Esophagus squamous epithelium (tissue), 5 donors: ENCODE results near the gene ACVR1B. TPM values are rescaled to one million over a fixed set of nuclear protein-coding genes. Genes with fewer than 3 reads are reported as not detected.

ENCODE experiments used
- DNase-seq: peaks from one replicate; lab custom pipeline; 2025; lab: John Stamatoyannopoulos, UW
- H3K27ac ChIP-seq, 4 donors: fragments of 200-600 bp; sonication (generic); one replicate each; pipeline ENCODE4 v1.5.1; 2016 to 2019; ENCODE audit warnings: mild to moderate bottlenecking in 1 of 4
- H3K27me3 ChIP-seq, 4 donors: fragments of 200-600 bp; sonication (generic); 1 replicate in 3 of 4; 2 replicates in 1 of 4; pipeline versions ENCODE4 v1.5.1 to v1.6.0; 2017 to 2021; ENCODE audit warnings: antibody characterized with exemption in 1 of 4
- H3K36me3 ChIP-seq, 3 donors: fragments of 200-600 bp; sonication (generic); one replicate each; pipeline ENCODE4 v1.5.1; 2016 to 2019
- H3K4me1 ChIP-seq, 3 donors: fragments of 200-600 bp; sonication (generic); one replicate each; pipeline ENCODE4 v1.5.1; 2017 to 2019
- H3K4me3 ChIP-seq, 4 donors: fragments of 200-600 bp; sonication (generic); 1 replicate in 3 of 4; 2 replicates in 1 of 4; pipeline ENCODE4 v1.5.1; 2016 to 2019; ENCODE audit warnings: mild to moderate bottlenecking in 2 of 4, moderate library complexity in 1 of 4
- H3K9me3 ChIP-seq, 3 donors: fragments of 200-600 bp; sonication (generic); one replicate each; pipeline ENCODE4 v1.5.1; 2016 to 2019
- POLR2A ChIP-seq, 4 donors: fragments of 450-650 bp; IDR thresholded peaks; one replicate each; pipeline ENCODE4 v1.6.1; 2017; ENCODE audit warnings: antibody characterized with exemption in 4 of 4, mild to moderate bottlenecking in 4 of 4, moderate library complexity in 3 of 4
- WGBS, 2 donors: methylation state at CpG; one replicate each; pipeline ENCODE4 v1.1.5; 2018; 5-methylcytosine and 5-hydroxymethylcytosine counted together
- intact Hi-C: fragments of 100-400 bp; cut with DNase I; formaldehyde crosslinking; loops from one replicate; pipeline ENCODE4 v1.15.0; 2022
- total RNA-seq, 4 donors: library from RNA; depleted of rRNA; stranded (reverse); fragments of >200 nt; gene quantifications; one replicate each; pipeline ENCODE4 v1.1.0, GENCODE V29; 2016
- TF ChIP-seq, protein P1 (sequence below), 6 experiments: fragments of 450-650 bp in 4 of 6; fragments of 200-600 bp in 2 of 6; sonication (generic) in 2 of 6; IDR thresholded peaks; one replicate each; pipeline ENCODE4 v1.5.1; 2016 to 2019; ENCODE audit warnings: antibody characterized with exemption in 6 of 6, mild to moderate bottlenecking in 4 of 6, moderate library complexity in 4 of 6
- donor health status: DM: yes; HTN: yes; CAD: no.

ACVR1B gene
- total RNA-seq, 4 donors from 2014 or later, result 11.4 to 31.7 (median 16.8) TPM

DNA sequence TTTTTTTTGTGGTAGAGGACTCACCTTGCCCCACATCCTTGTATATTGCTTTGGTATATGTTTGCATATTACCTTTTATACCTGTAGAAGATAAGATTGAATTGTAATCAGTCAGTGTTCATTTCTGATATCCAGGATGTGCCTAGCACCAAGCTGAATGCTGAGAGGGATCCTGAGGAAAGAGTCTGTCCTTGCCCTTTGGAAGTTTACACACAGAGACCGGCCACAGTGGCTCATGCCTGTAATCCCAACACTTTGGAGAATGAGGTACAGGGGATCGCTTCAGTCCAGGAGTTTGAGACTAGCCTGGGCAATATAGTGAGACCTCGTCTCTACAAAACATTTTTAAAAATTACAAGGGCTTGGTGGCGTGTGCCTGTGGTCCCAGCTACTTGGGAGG lies 8.4 kb downstream of the ACVR1B start:
- Histone ChIP-seq H3K27me3 (no peaks in the 10 kb centered on the region), H3K9me3 (no peaks in the 10 kb centered on the region), H3K4me1 (peaks cover 19 to 84% (median 32%) of the 10 kb centered on the region in 3 donors), H3K36me3 (peaks cover 0 to 27% (median 0%) of the 10 kb centered on the region in 3 donors), H3K4me3 (no peak overlapping the region), H3K27ac (no peak overlapping the region)
- intact Hi-C loops, result no loop called here
- TF ChIP-seq POLR2A (IDR thresholded peaks at IDR 0.05), result no peak
- TF ChIP-seq, protein P1, sequence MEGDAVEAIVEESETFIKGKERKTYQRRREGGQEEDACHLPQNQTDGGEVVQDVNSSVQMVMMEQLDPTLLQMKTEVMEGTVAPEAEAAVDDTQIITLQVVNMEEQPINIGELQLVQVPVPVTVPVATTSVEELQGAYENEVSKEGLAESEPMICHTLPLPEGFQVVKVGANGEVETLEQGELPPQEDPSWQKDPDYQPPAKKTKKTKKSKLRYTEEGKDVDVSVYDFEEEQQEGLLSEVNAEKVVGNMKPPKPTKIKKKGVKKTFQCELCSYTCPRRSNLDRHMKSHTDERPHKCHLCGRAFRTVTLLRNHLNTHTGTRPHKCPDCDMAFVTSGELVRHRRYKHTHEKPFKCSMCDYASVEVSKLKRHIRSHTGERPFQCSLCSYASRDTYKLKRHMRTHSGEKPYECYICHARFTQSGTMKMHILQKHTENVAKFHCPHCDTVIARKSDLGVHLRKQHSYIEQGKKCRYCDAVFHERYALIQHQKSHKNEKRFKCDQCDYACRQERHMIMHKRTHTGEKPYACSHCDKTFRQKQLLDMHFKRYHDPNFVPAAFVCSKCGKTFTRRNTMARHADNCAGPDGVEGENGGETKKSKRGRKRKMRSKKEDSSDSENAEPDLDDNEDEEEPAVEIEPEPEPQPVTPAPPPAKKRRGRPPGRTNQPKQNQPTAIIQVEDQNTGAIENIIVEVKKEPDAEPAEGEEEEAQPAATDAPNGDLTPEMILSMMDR (IDR thresholded peaks at IDR 0.05), result no peak
- WGBS, 2 donors, result 87 to 91% methylated on average over 4 of the region's 4 CpGs
- DNase-seq, result no peak

DNA sequence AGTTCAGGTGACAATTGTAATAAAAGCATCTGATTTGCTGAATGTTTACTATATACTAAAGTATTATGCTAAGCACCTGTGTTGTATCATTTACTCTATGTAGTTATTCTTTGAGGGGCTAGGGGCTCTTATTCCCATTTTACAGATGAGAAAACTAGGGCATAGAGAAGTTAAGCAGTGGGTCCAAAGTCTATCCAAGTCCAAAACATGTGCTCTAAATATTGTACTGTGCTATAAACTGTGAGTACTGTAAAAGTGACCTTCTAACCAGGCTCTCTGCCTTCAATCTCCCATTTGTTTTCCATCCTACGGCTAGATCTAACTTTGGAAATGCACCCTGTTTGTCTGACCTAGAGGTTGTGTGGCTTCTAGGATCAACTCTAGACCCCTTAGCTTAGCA lies 9.0 kb downstream of the ACVR1B start:
- Histone ChIP-seq H3K27ac (no peak overlapping the region), H3K4me1 (peaks cover 14 to 78% (median 26%) of the 10 kb centered on the region in 3 donors), H3K4me3 (no peak overlapping the region), H3K27me3 (no peaks in the 10 kb centered on the region), H3K9me3 (no peaks in the 10 kb centered on the region), H3K36me3 (peaks cover 0 to 27% (median 0%) of the 10 kb centered on the region in 3 donors)
- DNase-seq, result no peak
- WGBS, 2 donors, result 81 to 83% methylated on average over 1 of the region's 1 CpG
- intact Hi-C loops, result no loop called here
- TF ChIP-seq POLR2A (IDR thresholded peaks at IDR 0.05), result no peak
- TF ChIP-seq, protein P1 (IDR thresholded peaks at IDR 0.05), result no peak

DNA sequence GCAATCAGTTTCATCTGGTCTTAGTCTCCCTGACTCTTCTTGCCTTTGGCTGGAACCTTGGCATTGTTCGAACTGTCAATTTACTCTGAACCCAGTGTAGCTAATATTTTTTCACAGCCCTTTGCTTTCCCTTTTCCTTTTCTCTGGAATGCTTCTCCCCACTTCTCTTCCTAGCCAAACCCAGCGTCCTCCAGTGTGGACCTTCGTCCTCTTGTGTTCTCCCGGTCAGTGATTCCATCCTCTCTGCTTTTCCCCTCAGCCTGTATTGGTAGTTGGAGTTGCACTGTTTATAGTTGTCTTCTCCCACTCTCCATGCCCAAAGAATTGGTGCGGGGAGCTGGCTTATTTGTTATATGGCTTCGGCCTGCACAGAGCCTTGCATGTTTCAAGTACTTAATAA lies 9.4 kb downstream of the ACVR1B start:
- DNase-seq, result no peak
- Histone ChIP-seq H3K27me3 (no peaks in the 10 kb centered on the region), H3K36me3 (peaks cover 0 to 27% (median 0%) of the 10 kb centered on the region in 3 donors), H3K27ac (peak overlapping the region in 3 of 4 donors; percentile 33 to 72 (median 59)), H3K4me3 (no peak overlapping the region), H3K4me1 (peaks cover 12 to 74% (median 22%) of the 10 kb centered on the region in 3 donors), H3K9me3 (no peaks in the 10 kb centered on the region)
- 86 to 90% methylated on average over 6 of the region's 6 CpGs for WGBS, 2 donors
- intact Hi-C loops, result no loop called here
- TF ChIP-seq POLR2A (IDR thresholded peaks at IDR 0.05), result no peak
- TF ChIP-seq, protein P1 (IDR thresholded peaks at IDR 0.05), result no peak

DNA sequence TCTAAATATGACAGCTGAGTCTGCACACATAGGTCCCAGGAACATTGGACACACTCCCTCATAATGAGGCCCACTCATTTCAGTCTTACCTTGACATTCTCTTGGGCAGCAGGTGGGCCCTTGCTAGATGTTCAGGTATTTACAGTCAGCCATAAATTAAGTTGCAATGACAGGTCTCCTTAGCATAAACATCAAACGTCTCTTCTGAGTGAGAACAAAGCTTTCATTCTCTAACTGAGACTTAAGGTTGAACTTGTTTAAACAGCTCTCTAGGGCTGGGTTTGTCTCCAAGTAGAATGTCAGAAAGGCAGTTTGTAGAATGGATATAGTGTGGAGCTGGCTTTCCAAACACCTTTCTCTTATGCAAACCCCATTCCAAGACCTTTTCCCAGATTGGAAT lies 10.3 kb downstream of the ACVR1B start:
- Histone ChIP-seq H3K27ac (peak overlapping the region; percentile 22 to 72 (median 46)), H3K4me3 (no peak overlapping the region), H3K36me3 (peaks cover 0 to 32% (median 0%) of the 10 kb centered on the region in 3 donors), H3K9me3 (no peaks in the 10 kb centered on the region), H3K27me3 (no peaks in the 10 kb centered on the region), H3K4me1 (peaks cover 12 to 65% (median 22%) of the 10 kb centered on the region in 3 donors)
- no peak for TF ChIP-seq POLR2A (IDR thresholded peaks at IDR 0.05)
- TF ChIP-seq, protein P1 (IDR thresholded peaks at IDR 0.05), result no peak
- WGBS, 2 donors, result 0 to 5% methylated on average over 1 of the region's 1 CpG
- DNase-seq, result no peak
- intact Hi-C loops, result no loop called here

DNA sequence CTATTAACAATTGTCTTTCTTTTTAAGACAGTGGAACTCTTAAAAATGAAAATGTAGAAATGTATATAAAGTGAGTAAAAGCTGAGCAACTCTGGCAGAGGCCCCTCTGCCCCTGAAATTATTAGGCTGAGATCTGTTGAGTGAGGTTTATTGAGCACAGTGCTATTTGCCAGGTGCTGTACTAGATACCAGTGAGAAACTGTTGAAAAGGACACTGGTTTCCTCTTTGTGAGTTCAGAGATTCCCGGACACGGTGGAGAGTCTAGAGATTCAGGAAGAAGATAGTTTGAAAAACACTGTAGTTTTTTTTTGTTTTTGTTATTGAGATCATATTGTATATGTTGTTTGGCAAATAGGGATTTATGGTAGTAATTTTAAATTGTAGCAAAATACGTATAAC lies 11.2 kb downstream of the ACVR1B start:
- no peak for DNase-seq

More for the DNA sequence above, 11.2 kb downstream of the ACVR1B start:
- H3K27me3 ChIP-seq, result no peaks in the 10 kb centered on the region
- H3K4me3 ChIP-seq, result no peak overlapping the region
- H3K4me1 ChIP-seq, result peaks cover 12 to 56% (median 22%) of the 10 kb centered on the region in 3 donors
- peaks cover 0 to 29% (median 0%) of the 10 kb centered on the region in 3 donors for H3K36me3 ChIP-seq
- WGBS, 2 donors, result 58 to 63% methylated on average over 3 of the region's 3 CpGs
- H3K9me3 ChIP-seq, result no peaks in the 10 kb centered on the region
- TF ChIP-seq, protein P1 (IDR thresholded peaks at IDR 0.05), result no peak
- no peak for TF ChIP-seq POLR2A (IDR thresholded peaks at IDR 0.05)
- intact Hi-C loops, result no loop called here
- peak overlapping the region in 3 of 4 donors; percentile 33 to 72 (median 59) for H3K27ac ChIP-seq
